GM19238 (cell line): ENCODE results near the gene KIAA0319L.
A peak's percentile ranks its signal among the peaks of the same experiment; 100 is the strongest.

ENCODE experiments used
- DNase-seq: peaks from one replicate; pipeline ENCODE4 v3.0.0; 2011; ENCODE audit warnings: low spot score; ENCODE audit not compliant: insufficient read length

KIAA0319L gene

GRCh38 chr1:35539073-35539823 lies 18.0 kb downstream of the KIAA0319L start:
- no peak for DNase-seq

- DNase-seq = no peak
Measured at GRCh38 chr1:35537806-35538205, 19.4 kb downstream of the KIAA0319L start.

- no peak for DNase-seq
Measured at GRCh38 chr1:35536556-35537162, 20.5 kb downstream of the KIAA0319L start.

GRCh38 chr1:35535243-35535642 lies 22.0 kb downstream of the KIAA0319L start:
- no peak for DNase-seq

- DNase-seq = no peak
Measured at GRCh38 chr1:35533586-35533985, 23.6 kb downstream of the KIAA0319L start.

- DNase-seq = no peak
Measured at GRCh38 chr1:35532497-35533223, 24.5 kb downstream of the KIAA0319L start.

- no peak for DNase-seq
Measured at GRCh38 chr1:35531368-35531767, 25.8 kb downstream of the KIAA0319L start.

- DNase-seq = no peak
Measured at GRCh38 chr1:35530946-35531345, 26.3 kb downstream of the KIAA0319L start.

GRCh38 chr1:35530168-35530567 lies 27.0 kb downstream of the KIAA0319L start:
- no peak for DNase-seq

GRCh38 chr1:35524106-35524505 lies 33.1 kb downstream of the KIAA0319L start:
- no peak for DNase-seq

GRCh38 chr1:35519432-35519831 lies 37.8 kb downstream of the KIAA0319L start:
- DNase-seq = no peak

- no peak for DNase-seq
Measured at GRCh38 chr1:35518183-35518582, 39.0 kb downstream of the KIAA0319L start.

GRCh38 chr1:35511305-35511704 lies 45.9 kb downstream of the KIAA0319L start:
- no peak for DNase-seq

- DNase-seq = no peak
Measured at GRCh38 chr1:35509558-35509957, 47.6 kb downstream of the KIAA0319L start.

GRCh38 chr1:35507947-35508346 lies 49.3 kb downstream of the KIAA0319L start:
- no peak for DNase-seq

GRCh38 chr1:35506960-35507912 lies 50.0 kb downstream of the KIAA0319L start:
- no peak for DNase-seq

GRCh38 chr1:35505911-35506798 lies 51.0 kb downstream of the KIAA0319L start:
- peak; percentile 23 for DNase-seq

- no peak for DNase-seq
Measured at GRCh38 chr1:35502242-35502641, 55.0 kb downstream of the KIAA0319L start.

GRCh38 chr1:35500439-35500838 lies 56.8 kb downstream of the KIAA0319L start:
- no peak for DNase-seq

GRCh38 chr1:35499652-35500176 lies 57.5 kb downstream of the KIAA0319L start:
- DNase-seq = no peak
